Aorta (tissue), 5 donors: ENCODE data around the gene GSTM2. TPM values are rescaled to one million over a fixed set of nuclear protein-coding genes. Genes with fewer than 3 reads are reported as not detected.

ENCODE experiments used
- ATAC-seq: fragments of 200-7000 bp; cut with Tn5 transposase; one replicate; pipeline ENCODE4 v1.9.1; 2022; ENCODE audit warnings: moderate library complexity; ENCODE audit not compliant: low FRiP score
- DNase-seq, 2 donors: peaks; one replicate each; pipeline ENCODE4 v3.0.0-alpha.2; 2020
- H3K27ac ChIP-seq, 2 donors: one replicate each; pipeline ENCODE4 v1.5.1; 2013; ENCODE audit warnings: low read length in 2 of 2, mild to moderate bottlenecking in 2 of 2, moderate library complexity in 2 of 2, control low read depth in 1 of 2, inconsistent platforms in 1 of 2, low read depth in 1 of 2
- H3K27me3 ChIP-seq, 2 donors: one replicate each; pipeline ENCODE4 v1.6.1; 2013; ENCODE audit warnings: control low read depth in 1 of 2, low read length in 1 of 2, mild to moderate bottlenecking in 1 of 2, moderate library complexity in 1 of 2; ENCODE audit not compliant: insufficient read depth in 2 of 2, control insufficient read depth in 1 of 2
- H3K36me3 ChIP-seq, 2 donors: one replicate each; pipeline ENCODE4 v1.6.1; 2013; ENCODE audit warnings: control low read depth in 1 of 2, low read length in 1 of 2, mild to moderate bottlenecking in 1 of 2; ENCODE audit not compliant: insufficient read depth in 2 of 2, control insufficient read depth in 1 of 2
- H3K4me1 ChIP-seq, 2 donors: one replicate each; pipeline ENCODE4 v1.6.1; 2013; ENCODE audit warnings: low read length in 2 of 2, control low read depth in 1 of 2, mild to moderate bottlenecking in 1 of 2, moderate library complexity in 1 of 2; ENCODE audit not compliant: insufficient read depth in 2 of 2, control insufficient read depth in 1 of 2
- H3K4me3 ChIP-seq, 2 donors: one replicate each; pipeline ENCODE4 v1.5.1; 2013; ENCODE audit warnings: low read length in 2 of 2, control low read depth in 1 of 2, mild to moderate bottlenecking in 1 of 2
- H3K9me3 ChIP-seq: one replicate; pipeline ENCODE4 v1.6.1; 2013; ENCODE audit warnings: mild to moderate bottlenecking, low read length; ENCODE audit not compliant: control insufficient read depth
- WGBS, 2 donors: extraction: QIAGEN DNeasy Blood & Tissue Kit; methylation state at CpG; one replicate each; pipeline ENCODE4 v1.1.7; 2013; 5-methylcytosine and 5-hydroxymethylcytosine counted together
- intact Hi-C, 2 donors: fragments of 100-400 bp; cut with DNase I; formaldehyde crosslinking; loops; one replicate each; pipeline versions ENCODE4 v1.14.2 to v1.15.0; 2022
- polyA plus RNA-seq, 2 donors: library from polyadenylated mRNA; stranded (reverse); fragments of 200-250 nt; gene quantifications; one replicate each; pipeline ENCODE4 v1.2.3, GENCODE V29; 2013
- total RNA-seq, 2 donors: library from RNA; stranded (reverse); fragmentation: NEBNext Ultra II Directional; extraction: Animal tissue kit (Norgen Biotek cat#: 25700); gene quantifications; one replicate each; pipeline ENCODE4 v1.2.1, GENCODE V29; 2021
- donor health status: healthy with polysubstance abuse.
- donor health status: Bipolar disorder and iron deficiency.
- donor health status: DM: no; HTN: no; CAD: no.
- donor health status: DM: no; HTN: no; CAD: no.
- donor health status: DM: yes; HTN: yes; CAD: no.

GSTM2 gene
- total and polyA plus RNA-seq, 4 donors = 17.5 to 279 (median 92.1) TPM

DNA sequence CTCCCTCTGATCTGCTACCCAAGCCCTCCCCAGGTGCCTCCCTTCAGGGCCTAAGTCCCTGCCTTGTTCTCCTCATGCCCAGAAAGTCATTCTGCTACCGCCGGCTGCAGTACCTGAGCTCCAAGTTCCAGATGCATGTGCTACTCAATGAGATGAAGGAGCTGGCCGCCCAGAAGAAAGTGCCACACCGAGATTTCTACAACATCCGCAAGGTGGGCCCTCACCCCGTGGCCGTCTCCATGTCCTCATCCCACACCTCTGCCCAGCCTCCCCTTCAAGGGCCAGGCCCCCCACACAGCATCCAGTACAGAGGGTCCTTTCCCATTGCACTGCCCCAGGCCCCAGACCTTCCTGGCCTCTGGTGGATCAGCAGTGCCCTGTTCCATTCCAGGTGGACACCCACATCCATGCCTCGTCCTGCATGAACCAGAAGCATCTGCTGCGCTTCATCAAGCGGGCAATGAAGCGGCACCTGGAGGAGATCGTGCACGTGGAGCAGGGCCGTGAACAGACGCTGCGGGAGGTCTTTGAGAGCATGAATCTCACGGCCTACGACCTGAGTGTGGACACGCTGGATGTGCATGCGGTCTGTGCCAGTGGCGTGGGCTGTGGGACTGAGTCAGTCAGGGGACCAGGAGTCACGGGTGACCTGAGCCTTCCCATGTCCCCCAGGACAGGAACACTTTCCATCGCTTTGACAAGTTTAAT, 40.0 kb upstream of the GSTM2 start:
- ATAC-seq (no peak), DNase-seq (no peak)
- intact Hi-C loops = loop anchor here in 1 of 2 donors (2.0 kb wide), 1 partner anchor 81 kb away; no protein-coding TSS in a partner anchor
- Histone ChIP-seq H3K27me3 (no peaks in the 10 kb centered on the region), H3K9me3 (no peaks in the 10 kb centered on the region), H3K4me3 (no peak overlapping the region), H3K36me3 (peaks cover 0 to 9% of the 10 kb centered on the region in 2 donors), H3K27ac (no peak overlapping the region), H3K4me1 (no peaks in the 10 kb centered on the region)
- 89 to 90% methylated on average over 23 of the region's 23 CpGs for WGBS, 2 donors

DNA sequence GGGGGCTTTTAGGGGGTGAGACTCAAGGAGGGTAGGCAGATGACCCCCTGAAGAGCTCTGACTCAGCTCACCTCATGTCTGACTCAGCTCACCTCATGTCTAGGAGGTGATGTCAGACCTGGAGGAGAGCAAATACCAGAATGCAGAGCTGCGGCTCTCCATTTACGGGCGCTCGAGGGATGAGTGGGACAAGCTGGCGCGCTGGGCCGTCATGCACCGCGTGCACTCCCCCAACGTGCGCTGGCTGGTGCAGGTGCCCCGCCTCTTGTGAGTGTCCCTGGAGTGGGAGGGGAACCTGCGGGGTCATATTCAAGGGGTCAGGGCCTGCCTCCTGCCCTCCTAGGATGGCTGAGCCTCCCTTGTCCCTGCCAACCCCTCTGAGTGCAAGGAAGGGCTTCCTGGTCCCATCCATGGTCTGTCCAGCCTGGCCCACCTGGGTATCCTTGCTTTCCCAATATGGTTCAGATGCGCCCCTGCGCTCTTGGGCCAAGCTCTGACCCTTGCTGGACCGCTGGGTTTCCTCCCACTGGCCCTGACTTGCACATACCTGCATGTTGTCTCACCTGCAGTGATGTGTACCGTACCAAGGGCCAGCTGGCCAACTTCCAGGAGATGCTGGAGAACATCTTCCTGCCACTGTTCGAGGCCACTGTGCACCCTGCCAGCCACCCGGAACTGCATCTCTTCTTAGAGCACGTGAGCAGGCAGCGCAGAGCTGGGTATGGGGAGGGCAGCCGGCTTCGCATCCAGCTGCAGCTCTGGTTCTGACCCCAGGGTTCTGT, 39.1 kb upstream of the GSTM2 start:
- Histone ChIP-seq H3K4me3 (no peak overlapping the region), H3K4me1 (no peaks in the 10 kb centered on the region), H3K27me3 (no peaks in the 10 kb centered on the region), H3K36me3 (peaks cover 0 to 9% of the 10 kb centered on the region in 2 donors), H3K27ac (no peak overlapping the region), H3K9me3 (no peaks in the 10 kb centered on the region)
- WGBS, 2 donors = 86 to 87% methylated on average over 23 of the region's 23 CpGs
- intact Hi-C loops = loop anchor here in 1 of 2 donors (2.0 kb wide), 1 partner anchor 82 kb away; no protein-coding TSS in a partner anchor
- DNase-seq (no peak), ATAC-seq (no peak)

DNA sequence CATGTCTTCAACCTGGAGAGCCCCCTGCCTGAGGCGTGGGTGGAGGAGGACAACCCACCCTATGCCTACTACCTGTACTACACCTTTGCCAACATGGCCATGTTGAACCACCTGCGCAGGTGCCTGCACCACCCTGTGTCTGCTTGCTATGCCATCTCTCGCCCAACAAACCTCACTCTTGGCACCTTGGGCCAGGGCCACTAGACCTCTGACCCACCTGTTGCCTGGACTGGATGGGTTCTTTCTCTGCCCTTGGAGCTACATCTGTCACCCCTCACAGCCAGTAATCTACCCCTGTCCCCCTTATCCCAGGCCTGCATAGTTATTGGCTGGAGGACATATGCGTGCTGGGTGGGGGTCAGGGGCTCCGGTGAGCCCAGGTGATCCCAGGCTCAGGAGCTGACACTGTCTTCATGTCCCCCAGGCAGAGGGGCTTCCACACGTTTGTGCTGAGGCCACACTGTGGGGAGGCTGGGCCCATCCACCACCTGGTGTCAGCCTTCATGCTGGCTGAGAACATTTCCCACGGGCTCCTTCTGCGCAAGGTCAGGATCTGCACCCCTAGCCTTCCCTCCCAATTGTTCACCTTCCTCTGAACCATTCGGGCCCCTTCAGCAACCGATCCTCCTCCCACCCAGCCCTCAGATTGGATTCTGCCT, 38.4 kb upstream of the GSTM2 start:
- Histone ChIP-seq H3K27ac (no peak overlapping the region), H3K4me3 (no peak overlapping the region), H3K4me1 (no peaks in the 10 kb centered on the region), H3K27me3 (no peaks in the 10 kb centered on the region), H3K9me3 (no peaks in the 10 kb centered on the region), H3K36me3 (peaks cover 0 to 9% of the 10 kb centered on the region in 2 donors)
- WGBS, 2 donors = 86 to 89% methylated on average over 10 of the region's 10 CpGs
- DNase-seq (no peak), ATAC-seq (no peak)
- intact Hi-C loops = loop anchor here in 1 of 2 donors (2.0 kb wide), 1 partner anchor 83 kb away; no protein-coding TSS in a partner anchor

DNA sequence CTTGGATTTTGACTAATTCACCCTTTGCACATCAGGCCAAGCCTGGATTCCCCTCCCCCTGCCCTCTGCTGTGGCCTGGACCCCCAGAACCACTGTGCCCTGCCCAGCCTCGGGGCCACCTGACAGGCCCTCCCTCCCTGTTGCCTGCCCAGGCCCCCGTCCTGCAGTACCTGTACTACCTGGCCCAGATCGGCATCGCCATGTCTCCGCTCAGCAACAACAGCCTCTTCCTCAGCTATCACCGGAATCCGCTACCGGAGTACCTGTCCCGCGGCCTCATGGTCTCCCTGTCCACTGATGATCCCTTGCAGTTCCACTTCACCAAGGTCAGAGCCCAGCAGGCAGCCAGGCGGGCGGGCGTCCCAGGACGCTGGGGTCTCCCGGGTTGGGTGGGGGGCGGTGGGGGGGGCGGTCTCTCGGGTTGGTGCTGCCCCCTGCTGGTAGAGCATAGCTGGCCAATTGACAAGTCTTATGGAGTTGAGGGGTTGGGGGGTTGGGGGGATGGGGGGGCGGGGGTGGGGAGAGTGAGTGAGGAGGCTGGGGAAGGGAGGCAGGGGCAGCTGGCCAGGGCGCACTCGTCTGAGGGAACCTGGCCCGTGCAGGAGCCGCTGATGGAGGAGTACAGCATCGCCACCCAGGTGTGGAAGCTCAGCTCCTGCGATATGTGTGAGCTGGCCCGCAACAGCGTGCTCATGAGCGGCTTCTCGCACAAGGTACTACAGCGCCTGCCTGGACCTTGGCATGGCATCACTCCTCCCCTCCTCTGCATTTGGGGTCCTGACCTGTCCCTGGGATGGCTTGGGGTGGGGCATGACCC, 37.6 kb upstream of the GSTM2 start:
- Histone ChIP-seq H3K36me3 (peaks cover 0 to 9% of the 10 kb centered on the region in 2 donors), H3K9me3 (no peaks in the 10 kb centered on the region), H3K4me3 (no peak overlapping the region), H3K27ac (no peak overlapping the region), H3K27me3 (no peaks in the 10 kb centered on the region), H3K4me1 (no peaks in the 10 kb centered on the region)
- DNase-seq (no peak), ATAC-seq (no peak)
- intact Hi-C loops = no loop called here
- 75 to 82% methylated on average over 28 to 30 of the region's 30 CpGs for WGBS, 2 donors

DNA sequence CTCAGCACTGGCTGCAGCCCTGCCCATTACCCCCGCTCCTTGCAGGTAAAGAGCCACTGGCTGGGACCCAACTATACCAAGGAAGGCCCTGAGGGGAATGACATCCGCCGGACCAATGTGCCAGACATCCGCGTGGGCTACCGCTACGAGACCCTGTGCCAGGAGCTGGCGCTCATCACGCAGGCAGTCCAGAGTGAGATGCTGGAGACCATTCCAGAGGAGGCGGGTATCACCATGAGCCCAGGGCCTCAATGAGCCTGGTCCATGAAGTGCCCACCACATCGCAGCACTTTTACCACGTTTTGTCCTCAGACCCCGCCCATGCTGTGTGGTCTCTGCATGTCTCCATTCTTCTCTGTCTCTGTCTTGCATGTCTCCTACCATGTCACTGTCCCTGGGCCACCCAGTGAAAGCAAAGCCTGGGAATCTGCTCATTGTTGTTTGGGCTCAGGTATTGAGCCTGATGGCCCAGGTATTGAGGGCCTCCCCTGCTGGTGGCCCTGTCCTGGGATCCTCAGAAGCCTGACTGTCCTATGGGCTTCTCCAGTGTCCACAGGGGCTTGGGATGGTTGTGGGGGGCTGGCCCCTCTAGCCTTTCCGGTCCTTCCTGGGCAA, 36.9 kb upstream of the GSTM2 start:
- intact Hi-C loops = no loop called here
- peaks cover 0 to 9% of the 10 kb centered on the region in 2 donors for H3K36me3 ChIP-seq
- WGBS, 2 donors = 88 to 91% methylated on average over 14 of the region's 14 CpGs
- no peaks in the 10 kb centered on the region for H3K4me1 ChIP-seq
- H3K9me3 ChIP-seq = no peaks in the 10 kb centered on the region
- H3K4me3 ChIP-seq = no peak overlapping the region
- ATAC-seq (no peak), DNase-seq (no peak)
- no peak overlapping the region for H3K27ac ChIP-seq
- H3K27me3 ChIP-seq = no peaks in the 10 kb centered on the region

DNA sequence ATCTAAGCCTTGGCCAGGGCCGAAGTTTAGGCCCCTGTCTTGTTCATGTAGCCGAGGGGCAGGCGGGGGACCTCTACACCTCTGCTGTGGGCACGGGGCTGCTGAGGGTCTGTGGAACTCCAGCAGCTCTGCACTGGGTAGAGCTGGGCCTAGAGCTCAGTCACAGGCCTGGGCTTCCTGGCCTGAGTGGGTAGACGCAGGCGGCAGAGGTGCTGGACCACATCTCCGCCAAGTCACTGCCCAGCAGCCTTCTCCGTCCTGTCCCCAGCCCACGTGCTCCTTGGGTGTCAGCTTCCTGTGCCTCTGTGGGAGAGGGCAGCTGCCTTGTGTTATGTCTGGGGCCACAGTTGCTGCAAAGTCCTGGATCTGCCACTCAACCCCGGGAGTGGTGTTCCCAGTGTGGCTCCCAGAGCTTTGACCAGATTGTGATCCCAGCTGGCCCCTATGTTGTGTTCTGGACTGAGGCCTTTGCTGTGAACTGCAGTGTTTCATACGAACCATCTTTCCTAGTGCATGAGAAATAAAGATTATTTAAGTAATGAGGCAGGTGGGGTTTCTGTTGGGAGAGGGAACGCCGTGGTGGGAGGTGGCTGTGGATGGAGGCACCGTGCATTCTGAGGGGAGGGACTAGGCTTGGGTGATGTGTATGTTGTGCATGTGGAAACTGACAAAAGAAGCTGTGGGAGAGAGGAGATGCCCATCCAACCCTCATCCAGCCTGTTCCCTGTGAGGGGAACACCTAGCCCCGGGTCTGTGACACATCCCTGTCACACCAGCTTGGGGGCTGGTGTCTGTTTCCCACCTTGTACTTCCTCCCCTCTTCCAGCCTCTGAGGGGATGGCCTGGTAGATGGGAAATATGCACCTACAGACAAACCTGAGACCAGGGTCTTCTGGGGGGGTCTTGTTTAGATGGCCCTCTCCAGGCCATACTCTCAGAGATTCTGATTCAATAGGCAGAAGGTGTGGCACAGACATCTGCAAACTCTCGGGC, 36.0 kb upstream of the GSTM2 start:
- Histone ChIP-seq H3K27me3 (no peaks in the 10 kb centered on the region), H3K4me3 (no peak overlapping the region), H3K4me1 (no peaks in the 10 kb centered on the region), H3K27ac (no peak overlapping the region), H3K9me3 (no peaks in the 10 kb centered on the region), H3K36me3 (peaks cover 0 to 9% of the 10 kb centered on the region in 2 donors)
- intact Hi-C loops = no loop called here
- 80 to 83% methylated on average over 16 of the region's 16 CpGs for WGBS, 2 donors
- DNase-seq (no peak), ATAC-seq (no peak)

DNA sequence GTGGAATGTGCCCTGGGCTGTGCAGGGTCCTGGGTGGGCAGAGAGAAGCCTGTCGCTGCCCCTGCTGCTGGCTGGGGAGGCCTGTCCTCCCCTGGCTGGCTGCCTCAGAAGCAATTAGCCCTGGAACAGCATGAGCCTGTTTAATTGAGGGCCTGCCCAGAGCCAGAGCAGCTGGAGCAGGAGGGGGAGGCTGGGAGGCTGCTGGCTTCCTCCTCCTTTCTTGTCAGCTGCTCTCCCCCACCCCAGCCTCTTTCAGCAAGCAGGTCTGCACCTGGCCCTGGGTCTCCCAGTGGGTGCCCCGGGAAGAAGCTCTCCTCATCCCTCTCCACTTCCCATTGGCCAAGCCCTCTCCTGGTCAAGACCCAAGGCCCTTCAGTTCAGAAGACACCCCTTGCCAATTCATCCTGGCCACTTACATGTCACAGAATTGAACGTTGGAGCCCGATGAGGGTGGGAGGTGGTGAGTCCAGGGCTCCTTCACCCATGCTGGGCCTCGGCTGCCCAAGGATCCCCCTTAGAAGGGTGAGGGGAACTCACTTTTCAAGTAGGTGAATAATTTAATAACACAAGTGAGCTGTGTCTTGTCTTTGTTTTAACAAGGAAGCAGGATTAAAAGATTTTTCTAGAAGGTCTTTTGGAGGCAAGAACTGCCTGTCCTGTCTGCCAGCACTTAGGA, 35.0 kb upstream of the GSTM2 start:
- ATAC-seq = no peak
- DNase-seq = no peak
- intact Hi-C loops = no loop called here
- no peaks in the 10 kb centered on the region for H3K9me3 ChIP-seq
- peaks cover 0 to 6% of the 10 kb centered on the region in 2 donors for H3K36me3 ChIP-seq
- H3K4me3 ChIP-seq = no peak overlapping the region
- H3K27me3 ChIP-seq = no peaks in the 10 kb centered on the region
- H3K4me1 ChIP-seq = no peaks in the 10 kb centered on the region
- H3K27ac ChIP-seq = no peak overlapping the region
- 59% methylated on average over 5 of the region's 5 CpGs for WGBS, 2 donors
